Measurements from ENCODE around the gene PSMA6. TPM values are rescaled to one million over a fixed set of nuclear protein-coding genes. Genes with fewer than 3 reads are reported as not detected.

PSMA6 gene
- total and polyA plus RNA-seq, 2 of the 13 experiments (the other 11 are each of a cell fraction or from before 2014, with no cell fraction given) = 525 to 1,109 TPM

GRCh38 chr14:35347323-35348043, 55.3 kb downstream of the PSMA6 start (continued):
- TF ChIP-seq MAFK (conservative IDR thresholded peaks at IDR 0.05 in 1 of 2, IDR thresholded peaks at IDR 0.05 in 1 of 2; ENCODE audit: low read length in 2 of 2) (peak in 1 of 2 experiments; percentile 55; a peak in 2 of 4 replicates), CREB3 (CRISPR knock-in tag; IDR thresholded peaks at IDR 0.05) (0 out of 2 replicates have a peak, but pooled peaks have one; percentile 86), HNF1B (CRISPR knock-in tag; IDR thresholded peaks at IDR 0.05) (peak; percentile 98), RBM39 (IDR thresholded peaks at IDR 0.05; ENCODE audit: low read depth, low read length, poor library complexity, severe bottlenecking) (peak; percentile 97), AFF4 (CRISPR knock-in tag; IDR thresholded peaks at IDR 0.05) (0 out of 2 replicates have a peak, but pooled peaks have one; percentile 69), ZBTB33 (CRISPR knock-in tag; IDR thresholded peaks at IDR 0.05) (peak; percentile 65; the same call in 1 of the 2 replicates), SRY (CRISPR knock-in tag; IDR thresholded peaks at IDR 0.05) (peak; percentile 79; the same call in 1 of the 2 replicates), ETV5 (CRISPR knock-in tag; IDR thresholded peaks at IDR 0.05; ENCODE audit: borderline replicate concordance) (peak; percentile 87; the same call in 1 of the 2 replicates), ZBTB7A (CRISPR knock-in tag; IDR thresholded peaks at IDR 0.05) (peak; percentile 100), KDM5A (IDR thresholded peaks at IDR 0.05; ENCODE audit: borderline replicate concordance, low read length) (no peak), SP4 (CRISPR knock-in tag; IDR thresholded peaks at IDR 0.05) (peak; percentile 63; the same call in 1 of the 2 replicates), CEBPB (IDR thresholded peaks at IDR 0.05; ENCODE audit: borderline replicate concordance, low read depth, low read length) (peak; percentile 80), ZNF138 (CRISPR knock-in tag; IDR thresholded peaks at IDR 0.05; ENCODE audit: low read depth) (peak; percentile 7; the same call in 1 of the 2 replicates), ZNF468 (CRISPR knock-in tag; IDR thresholded peaks at IDR 0.05) (peak; percentile 41; the same call in 1 of the 2 replicates), IRF1 (CRISPR knock-in tag; IDR thresholded peaks at IDR 0.05; ENCODE audit: low read depth) (peak; percentile 53)
